GM12891 (cell line): ENCODE data around the gene PRKN.

Experiments
- PAX5 ChIP-seq: IDR thresholded peaks from 2 replicates; pipeline ENCODE4 v1.6.1; 2011; ENCODE audit warnings: low read length, moderate library complexity, mild to moderate bottlenecking; ENCODE audit not compliant: insufficient read depth, severe bottlenecking
- POLR2A ChIP-seq: IDR thresholded peaks from 2 replicates; pipeline ENCODE4 v1.6.1; 2011; ENCODE audit warnings: low read depth, low read length, control low read depth
- POLR2AphosphoS5 ChIP-seq: IDR thresholded peaks from 2 replicates; pipeline ENCODE4 v1.6.1; 2011; ENCODE audit warnings: low read depth, low read length, control low read depth
- POU2F2 ChIP-seq: IDR thresholded peaks from 2 replicates; pipeline ENCODE4 v1.6.1; 2011; ENCODE audit warnings: low read depth, mild to moderate bottlenecking, control low read depth, low read length, moderate library complexity
- TAF1 ChIP-seq: IDR thresholded peaks from 2 replicates; pipeline ENCODE4 v1.6.1; 2011; ENCODE audit warnings: low read depth, low read length, control low read depth

DNA sequence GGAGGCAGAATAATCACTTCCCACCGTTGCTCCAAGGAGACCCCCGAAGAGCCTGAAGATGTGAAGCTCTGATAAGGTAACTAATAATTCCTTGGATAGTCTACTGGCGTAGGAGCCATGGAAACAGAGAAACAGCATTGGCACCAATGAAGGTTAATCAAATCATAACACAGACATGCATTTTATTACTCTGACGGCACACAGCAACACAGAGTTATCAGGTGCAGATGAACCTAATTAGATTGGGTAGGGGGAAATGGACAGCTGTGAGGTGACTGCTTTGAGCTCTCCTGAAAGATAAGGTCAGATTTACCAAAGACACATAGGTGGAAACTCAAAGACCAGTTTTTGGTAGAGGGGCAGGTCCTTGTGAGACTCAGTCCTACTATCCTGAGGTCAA lies 909.7 kb downstream of the PRKN start:
- TF ChIP-seq POLR2A, result no peak
- TF ChIP-seq PAX5, result no peak
- no peak for TF ChIP-seq TAF1
- no peak for TF ChIP-seq POLR2AphosphoS5
- no peak for TF ChIP-seq POU2F2
